Peyer's patch (tissue), 4 donors: Measurements from ENCODE around the gene CNST. TPM values are rescaled to one million over a fixed set of nuclear protein-coding genes. Genes with fewer than 3 reads are reported as not detected.

Experiments used
- DNase-seq, 3 donors: peaks; one replicate each; pipeline ENCODE4 v3.0.0-alpha.2; 2017 to 2019
- H3K27ac ChIP-seq, 4 donors: fragments of 200-600 bp; sonication (generic); one replicate each; pipeline ENCODE4 v1.5.1; 2016 to 2019
- H3K27me3 ChIP-seq, 2 donors: fragments of 200-600 bp; sonication (generic); one replicate each; pipeline ENCODE4 v1.5.1; 2019
- H3K36me3 ChIP-seq, 3 donors: fragments of 200-600 bp; sonication (generic); one replicate each; pipeline ENCODE4 v1.5.1; 2016 to 2019
- H3K4me1 ChIP-seq, 4 donors: fragments of 200-600 bp; sonication (generic); one replicate each; pipeline ENCODE4 v1.5.1; 2016 to 2019
- H3K4me3 ChIP-seq, 4 donors: fragments of 200-600 bp; sonication (generic); 1 replicate in 3 of 4; 2 replicates in 1 of 4; pipeline ENCODE4 v1.5.1; 2016 to 2019; ENCODE audit warnings: mild to moderate bottlenecking in 1 of 4
- H3K9me3 ChIP-seq, 4 donors: fragments of 200-600 bp; sonication (generic); one replicate each; pipeline ENCODE4 v1.5.1; 2016 to 2019; ENCODE audit warnings: mild to moderate bottlenecking in 1 of 4
- POLR2A ChIP-seq, 2 donors: fragments of 450-650 bp; IDR thresholded peaks; one replicate each; pipeline ENCODE4 v1.5.1; 2017; ENCODE audit warnings: antibody characterized with exemption in 2 of 2, mild to moderate bottlenecking in 2 of 2, moderate library complexity in 2 of 2
- total RNA-seq, 4 donors: library from RNA; depleted of rRNA; stranded (reverse); fragments of >200 nt; gene quantifications; one replicate each; pipeline ENCODE4 v1.1.0, GENCODE V29; 2016
- TF ChIP-seq, protein P1 (sequence below), 6 experiments: fragments of 450-650 bp in 4 of 6; fragments of 200-600 bp in 2 of 6; sonication (generic) in 1 of 6; IDR thresholded peaks; one replicate each; pipeline ENCODE4 v1.5.1; 2017 to 2019; ENCODE audit warnings: antibody characterized with exemption in 6 of 6, mild to moderate bottlenecking in 3 of 6, moderate library complexity in 1 of 6

CNST gene
- total RNA-seq, 4 donors from 2014 or later, result 62.0 to 75.7 (median 69.8) TPM

DNA sequence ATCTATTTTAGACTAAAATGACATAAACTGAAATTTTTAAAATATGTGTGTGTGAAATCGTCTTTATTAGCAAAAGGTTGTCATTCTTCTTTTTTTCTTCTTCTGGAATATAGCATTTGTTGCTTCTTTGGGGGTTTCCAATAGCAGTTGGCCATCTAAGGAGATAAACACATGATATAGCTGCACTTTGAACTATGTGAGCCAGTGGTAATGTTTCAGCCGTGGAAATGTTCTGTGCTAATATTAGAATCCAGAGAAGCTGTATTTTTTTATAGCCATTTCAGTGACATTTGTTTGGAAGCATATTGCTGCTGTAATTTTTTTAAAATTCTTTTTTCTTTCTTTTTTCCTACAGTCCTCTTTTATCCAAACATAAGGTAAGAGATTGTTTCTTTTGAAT lies 75.1 kb downstream of the CNST start:
- no peak overlapping the region for H3K4me3 ChIP-seq
- H3K9me3 ChIP-seq, result no peaks in the 10 kb centered on the region
- H3K4me1 ChIP-seq, result peaks cover 0 to 13% (median 0%) of the 10 kb centered on the region in 4 donors
- no peak overlapping the region for H3K27ac ChIP-seq
- no peaks in the 10 kb centered on the region for H3K27me3 ChIP-seq
- H3K36me3 ChIP-seq, result peaks cover 0 to 62% (median 0%) of the 10 kb centered on the region in 3 donors
- no peak for TF ChIP-seq POLR2A (IDR thresholded peaks at IDR 0.05)
- TF ChIP-seq, protein P1, sequence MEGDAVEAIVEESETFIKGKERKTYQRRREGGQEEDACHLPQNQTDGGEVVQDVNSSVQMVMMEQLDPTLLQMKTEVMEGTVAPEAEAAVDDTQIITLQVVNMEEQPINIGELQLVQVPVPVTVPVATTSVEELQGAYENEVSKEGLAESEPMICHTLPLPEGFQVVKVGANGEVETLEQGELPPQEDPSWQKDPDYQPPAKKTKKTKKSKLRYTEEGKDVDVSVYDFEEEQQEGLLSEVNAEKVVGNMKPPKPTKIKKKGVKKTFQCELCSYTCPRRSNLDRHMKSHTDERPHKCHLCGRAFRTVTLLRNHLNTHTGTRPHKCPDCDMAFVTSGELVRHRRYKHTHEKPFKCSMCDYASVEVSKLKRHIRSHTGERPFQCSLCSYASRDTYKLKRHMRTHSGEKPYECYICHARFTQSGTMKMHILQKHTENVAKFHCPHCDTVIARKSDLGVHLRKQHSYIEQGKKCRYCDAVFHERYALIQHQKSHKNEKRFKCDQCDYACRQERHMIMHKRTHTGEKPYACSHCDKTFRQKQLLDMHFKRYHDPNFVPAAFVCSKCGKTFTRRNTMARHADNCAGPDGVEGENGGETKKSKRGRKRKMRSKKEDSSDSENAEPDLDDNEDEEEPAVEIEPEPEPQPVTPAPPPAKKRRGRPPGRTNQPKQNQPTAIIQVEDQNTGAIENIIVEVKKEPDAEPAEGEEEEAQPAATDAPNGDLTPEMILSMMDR (IDR thresholded peaks at IDR 0.05), result no peak
- no peak for DNase-seq

DNA sequence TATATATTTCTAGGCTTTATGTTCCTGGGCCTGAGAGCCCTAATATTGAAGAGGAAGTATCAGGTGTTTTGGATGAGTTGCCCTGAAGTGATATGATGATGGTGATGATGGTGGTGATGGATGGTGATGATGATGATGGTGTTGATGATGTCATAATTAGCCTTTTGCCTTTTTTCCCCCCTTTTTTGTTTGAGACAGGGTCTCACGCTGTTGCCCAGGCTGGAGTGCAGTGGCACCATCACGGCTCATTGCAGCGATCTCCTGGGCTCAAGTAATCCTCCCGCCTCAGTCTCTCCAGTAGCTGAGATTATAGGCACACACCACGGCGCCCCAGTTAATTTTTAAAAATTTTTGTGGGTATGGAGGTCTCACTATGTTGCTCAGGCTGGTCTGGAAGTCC lies 76.5 kb downstream of the CNST start:
- Histone ChIP-seq H3K27me3 (no peaks in the 10 kb centered on the region), H3K27ac (no peak overlapping the region), H3K4me1 (peaks cover 0 to 13% (median 0%) of the 10 kb centered on the region in 4 donors), H3K4me3 (no peak overlapping the region), H3K9me3 (no peaks in the 10 kb centered on the region), H3K36me3 (peaks cover 0 to 58% (median 0%) of the 10 kb centered on the region in 3 donors)
- TF ChIP-seq POLR2A (IDR thresholded peaks at IDR 0.05), result no peak
- TF ChIP-seq, protein P1 (IDR thresholded peaks at IDR 0.05), result no peak
- no peak for DNase-seq

DNA sequence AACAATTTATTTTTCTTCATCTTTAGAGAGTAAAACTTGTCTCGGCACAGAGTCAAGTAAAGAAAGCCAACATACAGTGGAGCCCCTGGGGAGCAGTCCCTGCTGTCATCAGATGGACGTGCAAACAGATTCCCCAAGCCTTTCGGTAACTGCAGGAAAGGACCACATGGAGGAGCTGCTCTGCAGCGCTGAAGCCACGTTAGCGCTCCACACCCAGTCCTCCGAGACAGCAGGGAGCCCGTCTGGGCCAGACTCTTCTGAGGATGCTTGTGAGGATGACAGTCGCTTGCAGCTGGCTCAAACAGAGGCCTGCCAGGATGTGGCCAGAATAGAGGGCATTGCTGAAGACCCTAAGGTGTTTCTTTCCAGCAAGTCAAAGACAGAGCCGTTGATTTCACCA lies 80.9 kb downstream of the CNST start:
- DNase-seq, result peak in 2 of 3 donors; percentile 54 to 61
- Histone ChIP-seq H3K9me3 (no peaks in the 10 kb centered on the region), H3K4me3 (no peak overlapping the region), H3K4me1 (no peaks in the 10 kb centered on the region), H3K36me3 (peaks cover 0 to 64% (median 0%) of the 10 kb centered on the region in 3 donors), H3K27me3 (no peaks in the 10 kb centered on the region), H3K27ac (no peak overlapping the region)
- TF ChIP-seq POLR2A (IDR thresholded peaks at IDR 0.05), result no peak
- TF ChIP-seq, protein P1 (IDR thresholded peaks at IDR 0.05), result peak in 3 of 6 experiments; percentile 55 to 56 (median 55)

GRCh38 chr1:246647513-246647912 lies 81.3 kb downstream of the CNST start:
- no peaks in the 10 kb centered on the region for H3K27me3 ChIP-seq
- no peak overlapping the region for H3K27ac ChIP-seq
- no peaks in the 10 kb centered on the region for H3K4me1 ChIP-seq
- H3K36me3 ChIP-seq, result peaks cover 0 to 63% (median 0%) of the 10 kb centered on the region in 3 donors
- DNase-seq, result no peak
- TF ChIP-seq, protein P1 (IDR thresholded peaks at IDR 0.05), result no peak
- H3K9me3 ChIP-seq, result no peaks in the 10 kb centered on the region
- H3K4me3 ChIP-seq, result no peak overlapping the region

GRCh38 chr1:246651012-246651695 lies 84.9 kb downstream of the CNST start:
- Histone ChIP-seq H3K27me3 (no peaks in the 10 kb centered on the region), H3K4me3 (no peak overlapping the region), H3K36me3 (peaks cover 0 to 58% (median 0%) of the 10 kb centered on the region in 3 donors), H3K4me1 (no peaks in the 10 kb centered on the region), H3K27ac (no peak overlapping the region), H3K9me3 (no peaks in the 10 kb centered on the region)
- TF ChIP-seq, protein P1 (IDR thresholded peaks at IDR 0.05), result no peak
- TF ChIP-seq POLR2A (IDR thresholded peaks at IDR 0.05), result no peak
- no peak for DNase-seq
